C4-2B (cell line): ENCODE measurements around the gene OR5AP2.
"Not testable (repeated sequence)": the region's sequence is repeated elsewhere in the genome, so short reads cannot be mapped to it uniquely, and the experiment has no call there.

ENCODE experiments used
- H3K27ac ChIP-seq: fragments of 450-650 bp; 2 replicates; pipeline ENCODE4 v1.5.1; 2017
- CTCF ChIP-seq: fragments of 450-650 bp; conservative IDR thresholded peaks from 2 replicates; pipeline ENCODE4 v1.5.1; 2017; ENCODE audit warnings: mild to moderate bottlenecking
- ZFX ChIP-seq: fragments of 450-650 bp; IDR thresholded peaks from 2 replicates; pipeline ENCODE4 v1.6.1; 2017

Gene OR5AP2

GRCh38 chr11:56642339-56642738 is at the start of gene OR5AP2:
OR5AP2 (minus strand) TSS chr11:56642439; CDS start chr11:56642439, 0 bp downstream.
- no peak for TF ChIP-seq ZFX
- TF ChIP-seq CTCF, result no peak
- no peak within 1 kb of the TSS for H3K27ac ChIP-seq

GRCh38 chr11:56691179-56691578 is 48.9 kb upstream of the OR5AP2 start:
- H3K27ac ChIP-seq, result not testable (repeated sequence)

- no peak overlapping the region for H3K27ac ChIP-seq
- TF ChIP-seq CTCF, result no peak
- TF ChIP-seq ZFX, result no peak
Observed at GRCh38 chr11:56688554-56689100, 46.4 kb upstream of the OR5AP2 start.

GRCh38 chr11:56670984-56671383 is 28.7 kb upstream of the OR5AP2 start:
- no peak overlapping the region for H3K27ac ChIP-seq
- TF ChIP-seq CTCF (no peak), ZFX (no peak)

GRCh38 chr11:56663386-56663785 is 21.1 kb upstream of the OR5AP2 start, which contains the start of gene OR5AR1:
OR5AR1 (plus strand) TSS chr11:56663686; CDS start chr11:56663686, 0 bp downstream.
- TF ChIP-seq CTCF (no peak), ZFX (no peak)
- H3K27ac ChIP-seq, result no peak within 1 kb of the TSS

GRCh38 chr11:56659755-56660154 is 17.5 kb upstream of the OR5AP2 start:
- no peak overlapping the region for H3K27ac ChIP-seq

GRCh38 chr11:56637500-56637899 is 4.7 kb downstream of the OR5AP2 start:
- TF ChIP-seq CTCF (no peak), ZFX (no peak)
- no peak overlapping the region for H3K27ac ChIP-seq

More at GRCh38 chr11:56659755-56660154, 17.5 kb upstream of the OR5AP2 start:
- TF ChIP-seq CTCF (no peak), ZFX (no peak)

- H3K27ac ChIP-seq, result no peak overlapping the region
- TF ChIP-seq CTCF, result no peak
- TF ChIP-seq ZFX, result no peak
Observed at GRCh38 chr11:56636861-56637260, 5.4 kb downstream of the OR5AP2 start.
